DND-41 (cell line): ENCODE results near the gene B4GAT1.
A peak's percentile ranks its signal among the peaks of the same experiment; 100 is the strongest.

Experiments used
- ATAC-seq: fragments of 200-7000 bp; cut with Tn5 transposase; 3 replicates; pipeline ENCODE4 v1.9.1; 2021; ENCODE audit warnings: low read depth; ENCODE audit not compliant: insufficient read depth
- DNase-seq: peaks from one replicate; pipeline ENCODE4 v3.0.0-alpha.2; 2020
- H2AFZ ChIP-seq: 2 replicates; pipeline ENCODE4 v1.6.0; 2012; ENCODE audit warnings: low read depth, low read length
- H3K27ac ChIP-seq: 2 replicates; pipeline ENCODE4 v1.5.1; 2012; ENCODE audit warnings: low read length, inconsistent platforms
- H3K27me3 ChIP-seq: fragments of 200-600 bp; sonication (generic); 2 replicates; pipeline ENCODE4 v1.6.0; 2012; ENCODE audit warnings: low read length, mild to moderate bottlenecking, inconsistent platforms; ENCODE audit not compliant: insufficient read depth, poor library complexity
- H3K36me3 ChIP-seq: 2 replicates; pipeline ENCODE4 v1.5.1; 2012; ENCODE audit warnings: low read length, inconsistent platforms; ENCODE audit not compliant: insufficient read depth
- H3K4me1 ChIP-seq: 2 replicates; pipeline ENCODE4 v1.5.1; 2012; ENCODE audit warnings: mild to moderate bottlenecking, low read length; ENCODE audit not compliant: insufficient read depth
- H3K4me2 ChIP-seq: 2 replicates; pipeline ENCODE4 v1.6.0; 2012; ENCODE audit warnings: mild to moderate bottlenecking, moderate library complexity, low read length, inconsistent platforms; ENCODE audit not compliant: insufficient read depth
- H3K4me3 ChIP-seq, 2 experiments: fragments of 200-600 bp in 1 of 2; shearing (Covaris generic) in 1 of 2; 2 replicates each; pipeline ENCODE4 v1.5.1; 2012 to 2016; ENCODE audit warnings: inconsistent platforms in 2 of 2, low read length in 2 of 2, mild to moderate bottlenecking in 2 of 2, low read depth in 1 of 2, moderate library complexity in 1 of 2
- H3K79me2 ChIP-seq: 2 replicates; pipeline ENCODE4 v1.6.0; 2012; ENCODE audit warnings: low read length, inconsistent platforms; ENCODE audit not compliant: insufficient read depth
- H3K9ac ChIP-seq: 2 replicates; pipeline ENCODE4 v1.6.0; 2012; ENCODE audit warnings: low read depth, mild to moderate bottlenecking, inconsistent platforms, low read length, moderate library complexity
- H3K9me3 ChIP-seq: 2 replicates; pipeline ENCODE4 v1.5.1; 2012; ENCODE audit warnings: low read length, moderate library complexity, mild to moderate bottlenecking, inconsistent platforms; ENCODE audit not compliant: insufficient read depth, severe bottlenecking
- H4K20me1 ChIP-seq: 2 replicates; pipeline ENCODE4 v1.6.0; 2012; ENCODE audit warnings: low read length; ENCODE audit not compliant: insufficient read depth
- CTCF ChIP-seq: IDR thresholded peaks from 2 replicates; pipeline ENCODE4 v1.5.1; 2012; ENCODE audit warnings: borderline replicate concordance, low read length, moderate library complexity, mild to moderate bottlenecking; ENCODE audit not compliant: poor library complexity, severe bottlenecking; ENCODE audit errors: extremely low read depth
- EZH2 ChIP-seq: IDR thresholded peaks from 3 replicates; pipeline ENCODE4 v1.6.1; 2012; ENCODE audit warnings: borderline replicate concordance, low read depth, mild to moderate bottlenecking, moderate library complexity, low read length, inconsistent platforms; ENCODE audit not compliant: severe bottlenecking

B4GAT1 gene

GRCh38 chr11:66314561-66315497, 32.6 kb downstream of the B4GAT1 start:
- H3K27me3 ChIP-seq: no peaks in the 10 kb centered on the region
- no peak overlapping the region for H2AFZ ChIP-seq
- H3K4me1 ChIP-seq: peaks cover 58% of the 10 kb centered on the region
- H4K20me1 ChIP-seq: 0 out of 2 replicates have a peak, but pooled peaks cover 2% of the 10 kb centered on the region
- H3K9me3 ChIP-seq: no peaks in the 10 kb centered on the region
- H3K4me2 ChIP-seq: no peak overlapping the region
- TF ChIP-seq EZH2 (no peak), CTCF (no peak)
- no peak overlapping the region for H3K4me3 ChIP-seq
- no peaks in the 10 kb centered on the region for H3K79me2 ChIP-seq
- DNase-seq (no peak), ATAC-seq (no peak)
- H3K27ac ChIP-seq: no peak overlapping the region
- no peak overlapping the region for H3K9ac ChIP-seq
- no peaks in the 10 kb centered on the region for H3K36me3 ChIP-seq

- H3K9ac ChIP-seq: no peak overlapping the region
Measured at GRCh38 chr11:66314186-66314501, 33.3 kb downstream of the B4GAT1 start.

GRCh38 chr11:66313321-66314185, 33.9 kb downstream of the B4GAT1 start:
- Histone ChIP-seq H3K9me3 (no peaks in the 10 kb centered on the region), H3K9ac (peak overlapping the region; percentile 54), H4K20me1 (0 out of 2 replicates have a peak, but pooled peaks cover 2% of the 10 kb centered on the region), H3K79me2 (no peaks in the 10 kb centered on the region), H2AFZ (peak overlapping the region; percentile 72; the same call in 1 of the 2 replicates), H3K4me1 (peaks cover 49% of the 10 kb centered on the region), H3K4me3 (peak overlapping the region in 1 of 2 experiments; percentile 58; a peak in 2 of 4 replicates), H3K4me2 (peak overlapping the region; percentile 89), H3K36me3 (no peaks in the 10 kb centered on the region), H3K27me3 (no peaks in the 10 kb centered on the region), H3K27ac (peak overlapping the region; percentile 83)
- DNase-seq (no peak), ATAC-seq (no peak)
- TF ChIP-seq EZH2 (no peak), CTCF (peak; percentile 28)

More at GRCh38 chr11:66314186-66314501, 33.3 kb downstream of the B4GAT1 start:
- Histone ChIP-seq H4K20me1 (0 out of 2 replicates have a peak, but pooled peaks cover 2% of the 10 kb centered on the region), H3K4me2 (no peak overlapping the region), H3K9me3 (no peaks in the 10 kb centered on the region), H3K4me1 (peaks cover 55% of the 10 kb centered on the region), H3K36me3 (no peaks in the 10 kb centered on the region), H3K79me2 (no peaks in the 10 kb centered on the region), H3K27me3 (no peaks in the 10 kb centered on the region), H3K27ac (no peak overlapping the region), H2AFZ (no peak overlapping the region), H3K4me3 (no peak overlapping the region)
- no peak for ATAC-seq
- TF ChIP-seq CTCF (no peak), EZH2 (no peak)
- DNase-seq: no peak
